Colonic mucosa (tissue), 4 donors: ENCODE data around the gene EEF1A2. TPM values are rescaled to one million over a fixed set of nuclear protein-coding genes. Genes with fewer than 3 reads are reported as not detected.

Experiments used
- DNase-seq: peaks from one replicate; pipeline ENCODE4 v3.0.0-alpha.2; 2020
- H3K27ac ChIP-seq: fragments of 200-600 bp; one replicate; pipeline ENCODE4 v1.8.0; 2021
- H3K27me3 ChIP-seq: fragments of 200-600 bp; one replicate; pipeline ENCODE4 v1.8.0; 2021
- H3K36me3 ChIP-seq: fragments of 200-600 bp; one replicate; pipeline ENCODE4 v1.8.0; 2021
- H3K4me1 ChIP-seq: fragments of 200-600 bp; one replicate; pipeline ENCODE4 v1.8.0; 2021; ENCODE audit warnings: mild to moderate bottlenecking
- H3K4me3 ChIP-seq: fragments of 200-600 bp; one replicate; pipeline ENCODE4 v1.8.0; 2021
- H3K9ac ChIP-seq, 2 donors: one replicate each; pipeline ENCODE4 v1.7.0; 2013; ENCODE audit warnings: control low read depth in 2 of 2, low read depth in 2 of 2, low read length in 2 of 2
- H3K9me3 ChIP-seq: fragments of 200-600 bp; one replicate; pipeline ENCODE4 v1.8.0; 2021
- CTCF ChIP-seq: fragments of 200-600 bp; IDR thresholded peaks from one replicate; pipeline ENCODE4 v1.8.0; 2022; ENCODE audit warnings: antibody characterized with exemption, mild to moderate bottlenecking
- intact Hi-C: fragments of 100-400 bp; cut with DNase I; formaldehyde crosslinking; loops from one replicate; pipeline ENCODE4 v1.14.1; 2022
- total RNA-seq, 2 donors: library from RNA; stranded (reverse); fragmentation: NEBNext Ultra II Directional in 1 of 2; extraction: Animal tissue kit (Norgen Biotek cat#: 25700) in 1 of 2; gene quantifications; one replicate each; pipeline ENCODE4 v1.2.1, GENCODE V29; 2021
- donor health status: healthy.
- donor health status: DM: no; HTN: no; CAD: no.
- donor health status: DM: no; HTN: no; CAD: no.

The EEF1A2 gene
- total RNA-seq, 2 donors from 2014 or later = 1.5 to 3.2 TPM

DNA sequence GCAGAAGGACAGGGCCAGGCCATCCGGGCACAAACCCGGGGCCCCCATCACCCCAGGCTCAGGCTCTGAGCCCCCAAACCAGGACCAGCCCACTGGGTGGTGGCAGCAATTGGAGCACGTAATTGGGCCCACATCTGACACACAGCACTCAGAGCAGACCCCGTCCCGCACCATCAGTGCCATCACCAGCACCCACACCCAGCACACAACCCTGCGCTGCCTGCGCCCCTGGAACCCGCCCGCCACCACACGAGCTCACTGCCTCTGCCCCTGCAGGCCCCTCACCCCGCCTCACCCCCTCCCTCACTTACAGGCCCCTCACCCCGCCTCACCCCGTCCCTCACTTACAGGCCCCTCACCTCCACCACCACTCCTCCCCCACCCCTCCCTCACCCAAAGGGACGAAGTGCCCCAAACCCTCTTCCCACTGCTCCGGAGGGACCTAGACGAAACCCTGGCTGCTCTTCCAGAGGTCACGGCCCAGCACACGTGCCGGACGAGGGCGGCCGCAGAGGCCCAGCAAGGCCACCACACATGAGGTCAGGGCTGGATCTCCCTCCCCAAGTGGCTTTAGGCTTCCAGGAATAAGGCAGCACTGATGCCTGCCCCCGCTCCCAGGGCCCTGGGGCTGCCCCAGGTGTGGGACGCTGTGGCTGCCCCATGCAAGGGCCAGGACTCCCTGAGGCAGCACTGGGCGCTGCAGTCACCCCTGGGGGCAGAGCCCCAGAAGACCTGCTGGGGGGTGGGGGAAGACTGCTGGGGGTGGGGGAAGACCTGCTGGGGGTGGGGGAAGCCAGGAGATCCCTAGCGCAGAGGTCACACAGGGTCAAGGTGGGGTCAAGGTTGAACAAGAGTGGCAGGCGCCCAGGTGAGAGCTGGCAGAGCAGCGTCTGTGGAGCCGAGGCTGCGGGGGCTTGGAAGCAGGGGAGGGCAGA lies 48.8 kb downstream of the EEF1A2 start:
- no peaks in the 10 kb centered on the region for H3K27me3 ChIP-seq
- no peak for TF ChIP-seq CTCF
- intact Hi-C loops = no loop called here
- no peak overlapping the region for H3K9ac ChIP-seq
- H3K27ac ChIP-seq = no peak overlapping the region
- no peaks in the 10 kb centered on the region for H3K4me1 ChIP-seq
- H3K4me3 ChIP-seq = no peak overlapping the region
- no peaks in the 10 kb centered on the region for H3K9me3 ChIP-seq
- no peak for DNase-seq
- H3K36me3 ChIP-seq = no peaks in the 10 kb centered on the region

DNA sequence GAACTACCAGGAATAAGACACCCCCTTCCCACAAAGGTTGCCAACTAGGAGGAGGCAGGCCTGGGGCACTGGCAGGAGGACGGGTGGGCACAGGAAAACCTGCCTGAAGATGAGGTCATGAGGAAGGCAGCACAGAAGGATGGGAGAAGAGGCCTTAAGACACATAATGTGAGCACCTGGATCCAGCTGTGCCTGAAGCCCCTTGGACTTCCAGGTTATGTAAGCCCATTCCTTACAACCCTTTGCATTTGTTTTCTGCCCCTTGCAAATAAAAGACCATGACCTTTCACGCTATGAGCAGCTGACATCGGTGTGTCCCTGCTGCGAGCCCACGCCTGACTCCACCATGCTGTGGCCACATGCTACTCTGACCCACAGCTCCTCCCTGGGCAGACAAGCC lies 49.9 kb downstream of the EEF1A2 start:
- Histone ChIP-seq H3K36me3 (no peaks in the 10 kb centered on the region), H3K4me1 (no peaks in the 10 kb centered on the region), H3K4me3 (no peak overlapping the region), H3K27ac (no peak overlapping the region), H3K9me3 (no peaks in the 10 kb centered on the region), H3K27me3 (no peaks in the 10 kb centered on the region), H3K9ac (no peak overlapping the region)
- intact Hi-C loops = no loop called here
- DNase-seq = no peak
- TF ChIP-seq CTCF = no peak

DNA sequence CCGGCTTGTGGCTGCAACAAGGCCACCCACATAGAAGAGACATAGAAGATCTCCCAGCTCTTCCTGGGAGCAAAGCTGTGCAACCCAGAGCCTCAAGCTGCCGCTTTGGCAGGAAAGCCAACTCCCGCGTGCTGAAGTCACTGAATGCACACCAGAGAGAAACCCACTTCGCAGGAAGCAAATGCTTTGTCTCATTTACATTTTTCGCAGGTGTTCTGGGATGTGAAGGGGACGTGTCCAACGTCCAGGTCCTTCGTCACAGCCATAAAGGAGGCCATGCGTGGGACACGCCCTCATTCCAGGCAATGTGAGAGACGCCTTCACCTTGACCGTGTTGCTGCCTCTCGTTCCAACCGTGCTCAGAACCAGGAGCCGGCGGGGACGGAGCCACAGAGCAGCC lies 50.9 kb downstream of the EEF1A2 start:
- intact Hi-C loops = no loop called here
- no peak for TF ChIP-seq CTCF
- Histone ChIP-seq H3K4me1 (no peaks in the 10 kb centered on the region), H3K27me3 (no peaks in the 10 kb centered on the region), H3K4me3 (no peak overlapping the region), H3K36me3 (no peaks in the 10 kb centered on the region), H3K27ac (no peak overlapping the region), H3K9ac (no peak overlapping the region), H3K9me3 (no peaks in the 10 kb centered on the region)
- peak; percentile 24 for DNase-seq

DNA sequence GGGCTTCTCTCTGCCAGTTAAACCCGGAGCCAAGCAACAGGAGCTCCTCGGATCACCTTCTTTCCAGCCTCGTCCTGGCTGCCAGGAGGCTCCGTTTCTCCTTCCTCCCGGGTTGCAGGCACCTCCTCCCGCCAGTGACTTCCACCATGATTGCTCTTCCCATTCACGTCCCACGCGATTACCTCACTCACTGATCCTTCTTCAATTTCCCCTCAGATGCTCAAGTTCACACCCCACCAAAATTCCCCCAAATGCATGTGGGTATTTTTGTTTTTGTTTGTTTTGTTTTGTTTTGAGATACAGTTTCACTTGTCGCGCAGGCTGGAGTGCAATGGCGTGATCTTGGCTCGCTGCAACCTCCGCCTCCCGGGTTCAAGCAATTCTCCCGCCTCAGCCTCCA lies 51.6 kb downstream of the EEF1A2 start:
- intact Hi-C loops = no loop called here
- TF ChIP-seq CTCF = no peak
- Histone ChIP-seq H3K4me3 (no peak overlapping the region), H3K27ac (no peak overlapping the region), H3K27me3 (no peaks in the 10 kb centered on the region), H3K9ac (no peak overlapping the region), H3K9me3 (no peaks in the 10 kb centered on the region), H3K4me1 (no peaks in the 10 kb centered on the region), H3K36me3 (no peaks in the 10 kb centered on the region)
- no peak for DNase-seq

DNA sequence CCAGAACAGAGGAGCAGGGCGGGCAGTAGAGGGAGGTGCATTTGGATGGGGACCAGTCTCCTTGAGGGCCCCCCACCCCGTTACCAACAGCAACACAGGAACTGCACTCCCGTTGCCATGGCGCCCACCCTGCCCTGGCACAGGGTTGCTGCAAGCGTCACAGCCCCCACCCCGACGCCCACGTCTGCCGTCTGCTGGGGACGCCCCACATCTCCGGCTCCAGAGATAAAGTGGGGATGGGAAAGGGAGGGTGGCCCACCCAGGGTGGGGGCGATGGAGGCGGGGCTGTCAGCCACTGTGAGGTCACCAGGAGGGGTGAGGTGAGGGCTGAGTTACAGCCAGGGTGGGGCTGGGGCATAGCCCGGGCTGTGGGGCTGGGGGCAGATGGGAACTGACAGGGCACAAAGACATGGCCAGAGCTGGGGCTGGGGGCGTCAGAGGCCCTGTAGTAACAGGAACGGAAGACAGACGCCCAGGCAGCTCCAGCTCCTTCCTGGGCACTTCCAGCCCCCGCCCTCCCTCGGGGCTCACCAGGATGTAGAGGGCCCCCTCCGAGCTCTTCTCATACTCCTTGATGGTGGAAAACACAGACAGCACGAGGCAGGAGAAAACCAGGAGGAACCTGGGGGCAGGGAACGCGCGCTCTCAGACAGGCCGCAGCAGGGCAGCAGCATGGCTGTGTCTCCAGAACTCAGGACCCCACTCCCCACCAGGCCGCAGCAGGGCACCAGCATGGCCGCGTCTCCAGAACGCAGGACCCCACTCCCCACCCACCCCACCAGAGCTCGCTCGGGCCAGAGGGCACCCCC lies 52.5 kb downstream of the EEF1A2 start:
- Histone ChIP-seq H3K9ac (no peak overlapping the region), H3K9me3 (no peaks in the 10 kb centered on the region), H3K4me3 (no peak overlapping the region), H3K27me3 (no peaks in the 10 kb centered on the region), H3K4me1 (no peaks in the 10 kb centered on the region), H3K27ac (no peak overlapping the region), H3K36me3 (no peaks in the 10 kb centered on the region)
- DNase-seq = no peak
- intact Hi-C loops = no loop called here
- TF ChIP-seq CTCF = no peak
